GM12891 (cell line): ENCODE measurements around the gene GPR151.

Experiments used
- POLR2A ChIP-seq: IDR thresholded peaks from 2 replicates; pipeline ENCODE4 v1.6.1; 2011; ENCODE audit warnings: low read depth, low read length, control low read depth
- POLR2AphosphoS5 ChIP-seq: IDR thresholded peaks from 2 replicates; pipeline ENCODE4 v1.6.1; 2011; ENCODE audit warnings: low read depth, low read length, control low read depth
- SPI1 ChIP-seq: IDR thresholded peaks from 2 replicates; pipeline ENCODE4 v1.6.1; 2011; ENCODE audit warnings: low read depth, low read length, control low read depth

DNA sequence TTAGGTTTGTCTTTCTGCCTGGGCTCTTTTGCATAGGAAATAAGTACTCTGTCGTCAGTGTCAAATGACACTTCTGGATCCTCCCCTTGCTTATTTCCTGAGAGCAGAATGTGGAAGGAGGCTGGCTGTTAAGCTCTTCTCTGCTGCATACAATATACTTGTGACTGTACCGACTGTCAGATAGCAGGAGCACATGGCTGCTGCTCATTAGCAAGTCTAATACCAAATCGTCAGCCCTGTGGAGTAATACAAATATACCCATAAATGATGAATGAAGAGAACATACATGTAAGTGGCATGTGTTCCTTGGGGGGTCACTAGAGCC is at the start of gene GPR151:
- TF ChIP-seq POLR2AphosphoS5 (no peak), POLR2A (no peak), SPI1 (no peak)
